Measurements from ENCODE around the gene TMEM198.

Gene TMEM198

GRCh38 chr2:219547621-219548020, 3.8 kb downstream of the TMEM198 start:
- H2AFZ ChIP-seq (ENCODE audit: low read length), result no peak overlapping the region
- no peak overlapping the region for H3K4me3 ChIP-seq (ENCODE audit: low read length, poor library complexity, severe bottlenecking)
- peaks cover 4% of the 10 kb centered on the region for H4K20me1 ChIP-seq (ENCODE audit: insufficient read depth, low read length, poor library complexity, severe bottlenecking)
- H3K36me3 ChIP-seq (ENCODE audit: insufficient read depth, low read length), result no peaks in the 10 kb centered on the region
- no peaks in the 10 kb centered on the region for H3K79me2 ChIP-seq (ENCODE audit: insufficient read depth, low read length)
- H3K9me2 ChIP-seq (replicated peaks; ENCODE audit: low read depth, low read length), result no peaks in the 10 kb centered on the region
- no peak for TF ChIP-seq CTCF (conservative IDR thresholded peaks at IDR 0.05; ENCODE audit: low read length)
- no peak for TF ChIP-seq EZH2phosphoT487 (IDR thresholded peaks at IDR 0.05; ENCODE audit: borderline replicate concordance)
- H3K27me3 ChIP-seq (ENCODE audit: insufficient read depth, low read length, poor library complexity, severe bottlenecking), result no peaks in the 10 kb centered on the region
- H3K9me3 ChIP-seq (ENCODE audit: insufficient read depth, low read depth, low read length), result no peaks in the 10 kb centered on the region
- H3F3A ChIP-seq (ENCODE audit: low read depth), result no peaks in the 10 kb centered on the region
- peaks cover 6% of the 10 kb centered on the region for H3K4me1 ChIP-seq (ENCODE audit: insufficient read depth, low read length, poor library complexity, severe bottlenecking)
- no peak overlapping the region for H3K9ac ChIP-seq (ENCODE audit: low read depth, low read length, poor library complexity, severe bottlenecking)
- no peak overlapping the region for H3K4me2 ChIP-seq (ENCODE audit: low read depth, low read length, poor library complexity, severe bottlenecking)

DNA sequence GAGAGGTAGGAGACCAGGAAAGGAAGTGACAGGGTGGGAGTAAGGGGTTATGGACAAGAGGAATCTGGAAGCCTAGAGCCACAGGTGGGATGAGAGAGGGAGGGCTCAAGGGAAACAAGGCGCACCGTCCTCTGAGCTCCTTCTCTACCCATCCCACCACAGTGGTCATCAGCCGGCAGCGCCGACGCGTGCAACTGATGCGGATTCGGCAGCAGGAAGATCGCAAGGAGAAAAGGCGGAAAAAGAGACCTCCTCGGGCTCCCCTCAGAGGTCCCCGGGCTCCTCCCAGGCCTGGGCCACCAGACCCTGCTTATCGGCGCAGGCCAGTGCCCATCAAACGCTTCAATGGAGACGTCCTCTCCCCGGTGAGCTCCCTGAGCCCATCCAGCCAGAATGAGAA, 5.2 kb downstream of the TMEM198 start:
- H3K4me1 ChIP-seq (ENCODE audit: insufficient read depth, low read length, poor library complexity, severe bottlenecking), result no peaks in the 10 kb centered on the region
- no peaks in the 10 kb centered on the region for H3K79me2 ChIP-seq (ENCODE audit: insufficient read depth, low read length)
- no peak overlapping the region for H3K4me2 ChIP-seq (ENCODE audit: low read depth, low read length, poor library complexity, severe bottlenecking)
- H3K9me2 ChIP-seq (replicated peaks; ENCODE audit: low read depth, low read length), result no peaks in the 10 kb centered on the region
- no peaks in the 10 kb centered on the region for H4K20me1 ChIP-seq (ENCODE audit: insufficient read depth, low read length, poor library complexity, severe bottlenecking)
- H3K36me3 ChIP-seq (ENCODE audit: insufficient read depth, low read length), result no peaks in the 10 kb centered on the region
- H3K9ac ChIP-seq (ENCODE audit: low read depth, low read length, poor library complexity, severe bottlenecking), result no peak overlapping the region
- H3K9me3 ChIP-seq (ENCODE audit: insufficient read depth, low read depth, low read length), result no peaks in the 10 kb centered on the region
- H3F3A ChIP-seq (ENCODE audit: low read depth), result no peaks in the 10 kb centered on the region
- no peak overlapping the region for H3K4me3 ChIP-seq (ENCODE audit: low read length, poor library complexity, severe bottlenecking)
- TF ChIP-seq CTCF (conservative IDR thresholded peaks at IDR 0.05; ENCODE audit: low read length) (no peak), EZH2phosphoT487 (IDR thresholded peaks at IDR 0.05; ENCODE audit: borderline replicate concordance) (no peak)
- no peaks in the 10 kb centered on the region for H3K27me3 ChIP-seq (ENCODE audit: insufficient read depth, low read length, poor library complexity, severe bottlenecking)
- no peak overlapping the region for H2AFZ ChIP-seq (ENCODE audit: low read length)

- Histone ChIP-seq H3K79me2 (ENCODE audit: insufficient read depth, low read length) (no peaks in the 10 kb centered on the region), H3K27me3 (ENCODE audit: insufficient read depth, low read length, poor library complexity, severe bottlenecking) (no peaks in the 10 kb centered on the region), H3K9ac (ENCODE audit: low read depth, low read length, poor library complexity, severe bottlenecking) (no peak overlapping the region), H3K4me3 (ENCODE audit: low read length, poor library complexity, severe bottlenecking) (no peak overlapping the region), H3K4me2 (ENCODE audit: low read depth, low read length, poor library complexity, severe bottlenecking) (no peak overlapping the region), H2AFZ (ENCODE audit: low read length) (no peak overlapping the region), H3F3A (ENCODE audit: low read depth) (no peaks in the 10 kb centered on the region), H3K4me1 (ENCODE audit: insufficient read depth, low read length, poor library complexity, severe bottlenecking) (no peaks in the 10 kb centered on the region), H3K36me3 (ENCODE audit: insufficient read depth, low read length) (no peaks in the 10 kb centered on the region), H3K9me3 (ENCODE audit: insufficient read depth, low read depth, low read length) (no peaks in the 10 kb centered on the region), H3K9me2 (replicated peaks; ENCODE audit: low read depth, low read length) (no peaks in the 10 kb centered on the region), H4K20me1 (ENCODE audit: insufficient read depth, low read length, poor library complexity, severe bottlenecking) (no peaks in the 10 kb centered on the region)
- TF ChIP-seq CTCF (conservative IDR thresholded peaks at IDR 0.05; ENCODE audit: low read length) (no peak), EZH2phosphoT487 (IDR thresholded peaks at IDR 0.05; ENCODE audit: borderline replicate concordance) (no peak)
Observed at GRCh38 chr2:219549619-219550018, 5.8 kb downstream of the TMEM198 start.

Measured in Loucy (cell line).